Loucy (cell line): Measurements from ENCODE around the gene SERP1.

ENCODE experiments used
- H2AFZ ChIP-seq: fragments of 200-600 bp; sonication (generic); 2 replicates; pipeline ENCODE4 v1.6.0; 2016; ENCODE audit warnings: antibody characterized with exemption, mild to moderate bottlenecking, low read length, moderate library complexity
- H3F3A ChIP-seq: fragments of 200-600 bp; 2 replicates; pipeline ENCODE4 v1.6.0; 2016; ENCODE audit warnings: antibody characterized with exemption, low read depth, mild to moderate bottlenecking
- H3K27me3 ChIP-seq: fragments of 200-600 bp; sonication (generic); 2 replicates; pipeline ENCODE4 v1.6.1; 2014; ENCODE audit warnings: low read length, mild to moderate bottlenecking; ENCODE audit not compliant: insufficient read depth, poor library complexity, severe bottlenecking
- H3K36me3 ChIP-seq: fragments of 200-600 bp; sonication (generic); 2 replicates; pipeline ENCODE4 v1.6.1; 2016; ENCODE audit warnings: low read length; ENCODE audit not compliant: insufficient read depth
- H3K4me1 ChIP-seq: fragments of 200-600 bp; sonication (generic); 2 replicates; pipeline ENCODE4 v1.5.1; 2014; ENCODE audit warnings: low read length, mild to moderate bottlenecking; ENCODE audit not compliant: insufficient read depth, poor library complexity, severe bottlenecking
- H3K4me2 ChIP-seq: fragments of 200-600 bp; sonication (generic); 2 replicates; pipeline ENCODE4 v1.6.0; 2014; ENCODE audit warnings: antibody characterized with exemption, low read length, low read depth, mild to moderate bottlenecking; ENCODE audit not compliant: poor library complexity, severe bottlenecking
- H3K4me3 ChIP-seq: fragments of 200-600 bp; sonication (generic); 2 replicates; pipeline ENCODE4 v1.5.1; 2014; ENCODE audit warnings: low read length, mild to moderate bottlenecking, mixed read lengths; ENCODE audit not compliant: poor library complexity, severe bottlenecking
- H3K79me2 ChIP-seq: fragments of 200-600 bp; sonication (generic); 2 replicates; pipeline ENCODE4 v1.6.1; 2014; ENCODE audit warnings: low read length; ENCODE audit not compliant: insufficient read depth
- H3K9ac ChIP-seq: fragments of 200-600 bp; sonication (generic); 2 replicates; pipeline ENCODE4 v1.6.0; 2014; ENCODE audit warnings: mild to moderate bottlenecking, low read depth, low read length, moderate library complexity; ENCODE audit not compliant: poor library complexity, severe bottlenecking
- H3K9me2 ChIP-seq: fragments of 200-600 bp; sonication (generic); replicated peaks from 2 replicates; pipeline ENCODE4 v1.6.1; 2016; ENCODE audit warnings: low read depth, low read length, mixed read lengths
- H3K9me3 ChIP-seq: fragments of 200-600 bp; sonication (generic); 2 replicates; pipeline ENCODE4 v1.6.1; 2014; ENCODE audit warnings: mild to moderate bottlenecking, antibody characterized with exemption, low read length, low read depth; ENCODE audit not compliant: insufficient read depth
- H4K20me1 ChIP-seq: fragments of 200-600 bp; sonication (generic); 2 replicates; pipeline ENCODE4 v1.6.0; 2014; ENCODE audit warnings: antibody characterized with exemption, low read length, mild to moderate bottlenecking; ENCODE audit not compliant: insufficient read depth, poor library complexity, severe bottlenecking
- EZH2phosphoT487 ChIP-seq: fragments of 200-600 bp; IDR thresholded peaks from 2 replicates; pipeline ENCODE4 v1.6.1; 2018; ENCODE audit warnings: antibody characterized with exemption, mild to moderate bottlenecking, moderate library complexity, borderline replicate concordance
- TF ChIP-seq, protein P1 (sequence below): fragments of 200-600 bp; sonication (generic); conservative IDR thresholded peaks from 2 replicates; pipeline ENCODE4 v1.5.1; 2014; ENCODE audit warnings: mild to moderate bottlenecking, antibody characterized with exemption, low read length

Gene SERP1

DNA sequence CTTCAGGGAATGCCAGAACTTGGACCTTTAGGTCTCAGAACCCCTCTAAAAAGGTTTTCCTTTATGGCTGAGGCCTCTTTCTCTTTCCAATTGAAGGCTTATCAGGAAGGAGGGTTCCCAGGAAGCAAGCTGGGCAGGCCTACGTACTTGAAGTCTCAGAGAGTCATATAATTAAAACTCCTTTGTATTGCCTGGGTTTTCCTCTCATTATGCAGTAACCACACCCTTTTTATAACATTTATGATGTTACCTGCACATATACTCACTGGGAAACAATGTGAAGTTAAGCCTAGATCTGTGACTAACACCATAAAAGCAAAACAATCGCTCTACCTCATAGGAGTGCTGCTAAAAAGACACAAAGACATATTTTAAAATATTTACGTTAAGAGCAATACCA, 27.3 kb downstream of the SERP1 start:
- Histone ChIP-seq H3K36me3 (no peaks in the 10 kb centered on the region), H3K9ac (no peak overlapping the region), H3K4me1 (no peaks in the 10 kb centered on the region), H2AFZ (0 out of 2 replicates have a peak overlapping the region, but pooled peaks have one; percentile 49), H3K9me2 (no peaks in the 10 kb centered on the region), H3K4me2 (no peak overlapping the region), H3K79me2 (no peaks in the 10 kb centered on the region), H3F3A (no peaks in the 10 kb centered on the region), H3K9me3 (no peaks in the 10 kb centered on the region), H3K27me3 (no peaks in the 10 kb centered on the region), H3K4me3 (no peak overlapping the region), H4K20me1 (no peaks in the 10 kb centered on the region)
- TF ChIP-seq EZH2phosphoT487 = no peak
- TF ChIP-seq, protein P1, sequence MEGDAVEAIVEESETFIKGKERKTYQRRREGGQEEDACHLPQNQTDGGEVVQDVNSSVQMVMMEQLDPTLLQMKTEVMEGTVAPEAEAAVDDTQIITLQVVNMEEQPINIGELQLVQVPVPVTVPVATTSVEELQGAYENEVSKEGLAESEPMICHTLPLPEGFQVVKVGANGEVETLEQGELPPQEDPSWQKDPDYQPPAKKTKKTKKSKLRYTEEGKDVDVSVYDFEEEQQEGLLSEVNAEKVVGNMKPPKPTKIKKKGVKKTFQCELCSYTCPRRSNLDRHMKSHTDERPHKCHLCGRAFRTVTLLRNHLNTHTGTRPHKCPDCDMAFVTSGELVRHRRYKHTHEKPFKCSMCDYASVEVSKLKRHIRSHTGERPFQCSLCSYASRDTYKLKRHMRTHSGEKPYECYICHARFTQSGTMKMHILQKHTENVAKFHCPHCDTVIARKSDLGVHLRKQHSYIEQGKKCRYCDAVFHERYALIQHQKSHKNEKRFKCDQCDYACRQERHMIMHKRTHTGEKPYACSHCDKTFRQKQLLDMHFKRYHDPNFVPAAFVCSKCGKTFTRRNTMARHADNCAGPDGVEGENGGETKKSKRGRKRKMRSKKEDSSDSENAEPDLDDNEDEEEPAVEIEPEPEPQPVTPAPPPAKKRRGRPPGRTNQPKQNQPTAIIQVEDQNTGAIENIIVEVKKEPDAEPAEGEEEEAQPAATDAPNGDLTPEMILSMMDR = no peak

DNA sequence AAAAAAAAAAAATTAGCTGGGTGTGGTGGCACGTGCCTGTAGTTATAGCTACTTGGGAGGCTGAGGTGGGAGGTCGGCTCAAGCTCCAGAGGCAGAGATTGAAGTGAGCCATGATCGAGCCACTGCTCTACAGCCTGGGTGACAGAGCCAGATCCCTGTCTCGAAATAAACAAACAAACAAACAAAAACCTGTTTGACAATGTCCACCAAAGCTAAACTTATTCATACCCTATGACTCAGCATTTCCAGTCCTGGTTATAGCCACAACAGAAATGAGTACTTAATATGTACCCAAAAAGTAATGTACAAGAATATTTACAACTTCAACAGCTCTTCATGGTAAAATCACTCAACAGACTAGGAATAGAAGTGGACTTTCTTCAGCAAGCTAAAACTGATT, 31.1 kb downstream of the SERP1 start:
- H3K9me2 ChIP-seq = no peaks in the 10 kb centered on the region
- TF ChIP-seq EZH2phosphoT487 = no peak
- TF ChIP-seq, protein P1 = no peak
- no peak overlapping the region for H3K4me2 ChIP-seq
- H4K20me1 ChIP-seq = no peaks in the 10 kb centered on the region
- no peak overlapping the region for H3K9ac ChIP-seq
- H3K27me3 ChIP-seq = no peaks in the 10 kb centered on the region
- 0 out of 2 replicates have a peak overlapping the region, but pooled peaks have one; percentile 8 for H2AFZ ChIP-seq
- H3K4me1 ChIP-seq = no peaks in the 10 kb centered on the region
- no peaks in the 10 kb centered on the region for H3K79me2 ChIP-seq
- no peaks in the 10 kb centered on the region for H3F3A ChIP-seq
- H3K36me3 ChIP-seq = no peaks in the 10 kb centered on the region
- H3K4me3 ChIP-seq = no peak overlapping the region
- no peaks in the 10 kb centered on the region for H3K9me3 ChIP-seq

DNA sequence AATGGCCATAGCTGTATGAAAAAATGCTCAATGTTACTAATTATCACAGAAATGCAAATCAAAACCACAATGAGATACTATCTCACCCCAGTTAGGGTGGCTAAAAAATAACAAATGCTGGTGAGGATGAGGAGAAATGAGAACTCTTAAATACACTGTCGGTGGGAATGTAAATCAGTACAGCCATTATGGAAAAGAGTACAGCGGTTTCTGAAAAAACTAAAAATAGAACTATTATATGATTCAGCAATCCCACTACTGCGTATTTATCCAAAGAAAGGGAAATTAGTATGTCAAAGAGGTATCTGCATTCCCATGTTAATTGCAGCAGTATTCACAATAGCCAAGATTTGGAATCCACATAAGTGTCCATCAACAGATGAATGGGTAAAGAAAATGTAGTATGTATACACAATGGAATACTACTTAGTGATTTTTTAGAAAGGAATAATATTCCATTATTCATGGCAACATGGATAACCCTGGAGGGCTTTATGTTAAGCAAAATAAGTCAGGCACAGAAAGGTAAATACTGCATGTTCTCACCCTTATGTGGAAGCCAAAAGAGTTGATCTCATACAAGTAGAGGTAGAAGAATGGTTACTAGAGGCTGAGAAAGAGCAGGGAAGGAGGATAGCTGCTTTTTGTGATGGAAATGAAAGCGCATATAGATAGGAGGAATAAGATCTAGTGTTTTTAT, 35.0 kb downstream of the SERP1 start:
- Histone ChIP-seq H3K79me2 (no peaks in the 10 kb centered on the region), H3K4me3 (no peak overlapping the region), H3K27me3 (no peaks in the 10 kb centered on the region), H4K20me1 (no peaks in the 10 kb centered on the region), H3F3A (no peaks in the 10 kb centered on the region), H3K36me3 (no peaks in the 10 kb centered on the region), H3K9me3 (no peaks in the 10 kb centered on the region), H3K4me2 (no peak overlapping the region), H2AFZ (no peak overlapping the region), H3K9me2 (no peaks in the 10 kb centered on the region), H3K4me1 (no peaks in the 10 kb centered on the region), H3K9ac (no peak overlapping the region)
- TF ChIP-seq EZH2phosphoT487 = no peak
- TF ChIP-seq, protein P1 = no peak
